HepG2 (cell line): ENCODE data around the gene MIF4GD. TPM values are rescaled to one million over a fixed set of nuclear protein-coding genes. Genes with fewer than 3 reads are reported as not detected.

ENCODE experiments used
- CREB1 ChIP-seq, 2 experiments: fragments of 450-650 bp in 1 of 2; IDR thresholded peaks; 2 replicates each; pipeline ENCODE4 v1.6.1; 2016 to 2017; ENCODE audit warnings: control low read depth in 1 of 2, mild to moderate bottlenecking in 1 of 2, missing compliant biosample characterization in 1 of 2, missing genetic modification characterization in 1 of 2
- HBP1 ChIP-seq: IDR thresholded peaks from 2 replicates; pipeline ENCODE4 v1.6.1; 2016; ENCODE audit warnings: low read depth, control low read depth
- IRX3 ChIP-seq: sonication (generic); formaldehyde crosslinking; IDR thresholded peaks from 2 replicates; pipeline ENCODE4 v1.8.1; 2023; ENCODE audit warnings: mild to moderate bottlenecking, low read depth, missing genetic modification reagents, borderline replicate concordance
- KAT8 ChIP-seq: IDR thresholded peaks from 2 replicates; pipeline ENCODE4 v1.6.1; 2016; ENCODE audit warnings: missing genetic modification reagents, missing compliant biosample characterization
- KDM1A ChIP-seq: IDR thresholded peaks from 2 replicates; pipeline ENCODE4 v1.6.1; 2016; ENCODE audit warnings: missing compliant biosample characterization
- KDM5A ChIP-seq: fragments of 200-600 bp; sonication (generic); IDR thresholded peaks from 2 replicates; pipeline ENCODE4 v1.7.0; 2018; ENCODE audit warnings: antibody characterized with exemption, mild to moderate bottlenecking, low read length, borderline replicate concordance
- KLF15 ChIP-seq: sonication (generic); formaldehyde crosslinking; IDR thresholded peaks from 2 replicates; pipeline ENCODE4 v1.8.1; 2023; ENCODE audit warnings: borderline replicate concordance, mild to moderate bottlenecking, inconsistent platforms, missing genetic modification reagents, mixed read lengths
- KLF9 ChIP-seq: IDR thresholded peaks from 2 replicates; pipeline ENCODE4 v1.6.1; 2016; ENCODE audit warnings: low read depth
- MAFF ChIP-seq: IDR thresholded peaks from 2 replicates; pipeline ENCODE4 v1.6.1; 2011; ENCODE audit warnings: low read depth, low read length, improper control_type of control experiment
- MED8 ChIP-seq: sonication (generic); formaldehyde crosslinking; IDR thresholded peaks from 2 replicates; pipeline ENCODE4 v1.8.1; 2023; ENCODE audit warnings: mild to moderate bottlenecking, missing genetic modification reagents; ENCODE audit not compliant: insufficient replicate concordance
- MXD3 ChIP-seq: IDR thresholded peaks from 2 replicates; pipeline ENCODE4 v1.6.1; 2016; ENCODE audit warnings: mild to moderate bottlenecking, missing biosample characterization, missing genetic modification reagents
- NCOA5 ChIP-seq: sonication (generic); formaldehyde crosslinking; IDR thresholded peaks from 2 replicates; pipeline ENCODE4 v1.4.0; 2020; ENCODE audit warnings: missing genetic modification reagents
- NCOR1 ChIP-seq: fragments of 200-600 bp; sonication (generic); IDR thresholded peaks from 2 replicates; pipeline ENCODE4 v1.7.0; 2017; ENCODE audit warnings: antibody characterized with exemption, low read length, borderline replicate concordance
- PHF8 ChIP-seq: sonication (generic); formaldehyde crosslinking; IDR thresholded peaks from 2 replicates; pipeline ENCODE4 v1.5.0; 2020; ENCODE audit warnings: missing genetic modification reagents
- REXO4 ChIP-seq: sonication (generic); formaldehyde crosslinking; IDR thresholded peaks from 2 replicates; pipeline ENCODE4 v1.8.0; 2022; ENCODE audit warnings: missing genetic modification reagents, mild to moderate bottlenecking, borderline replicate concordance
- RXRA ChIP-seq: sonication (generic); formaldehyde crosslinking; IDR thresholded peaks from 2 replicates; pipeline ENCODE4 v1.5.1; 2020; ENCODE audit warnings: missing genetic modification reagents
- SP140L ChIP-seq: sonication (generic); formaldehyde crosslinking; IDR thresholded peaks from 2 replicates; pipeline ENCODE4 v1.4.0; 2020; ENCODE audit warnings: missing genetic modification reagents, borderline replicate concordance
- SRSF4 ChIP-seq: fragments of 200-400 bp; formaldehyde crosslinking; IDR thresholded peaks from one replicate; pipeline ENCODE4 v1.6.1; 2018; ENCODE audit warnings: mild to moderate bottlenecking, low read depth, low read length, moderate library complexity; ENCODE audit not compliant: poor library complexity, severe bottlenecking
- XRCC5 ChIP-seq: fragments of 200-400 bp; formaldehyde crosslinking; optimal IDR thresholded peaks from 2 replicates; pipeline ENCODE3; 2017; ENCODE audit warnings: mild to moderate bottlenecking, low read length
- ZBTB49 ChIP-seq: sonication (generic); formaldehyde crosslinking; IDR thresholded peaks from 2 replicates; pipeline ENCODE4 v1.4.0; 2020; ENCODE audit warnings: missing genetic modification reagents, borderline replicate concordance
- ZFP62 ChIP-seq: sonication (generic); formaldehyde crosslinking; IDR thresholded peaks from 2 replicates; pipeline ENCODE4 v1.4.0; 2020; ENCODE audit warnings: missing genetic modification reagents
- ZNF180 ChIP-seq: sonication (generic); formaldehyde crosslinking; IDR thresholded peaks from 2 replicates; pipeline ENCODE4 v1.4.0; 2020; ENCODE audit warnings: low read depth, missing genetic modification reagents, borderline replicate concordance
- ZNF256 ChIP-seq: sonication (generic); formaldehyde crosslinking; conservative IDR thresholded peaks from 2 replicates; pipeline ENCODE4 v1.4.0; 2020; ENCODE audit warnings: missing genetic modification reagents
- ZNF33B ChIP-seq: sonication (generic); formaldehyde crosslinking; IDR thresholded peaks from 2 replicates; pipeline ENCODE4 v1.5.1; 2020; ENCODE audit warnings: mild to moderate bottlenecking, missing genetic modification reagents
- ZNF557 ChIP-seq: sonication (generic); formaldehyde crosslinking; IDR thresholded peaks from 2 replicates; pipeline ENCODE4 v1.4.0; 2020; ENCODE audit warnings: missing genetic modification reagents
- ZNF572 ChIP-seq: sonication (generic); formaldehyde crosslinking; IDR thresholded peaks from 2 replicates; pipeline ENCODE4 v1.5.1; 2020; ENCODE audit warnings: mild to moderate bottlenecking, missing genetic modification reagents
- ZNF672 ChIP-seq: sonication (generic); formaldehyde crosslinking; IDR thresholded peaks from 2 replicates; pipeline ENCODE4 v1.8.1; 2022; ENCODE audit warnings: missing genetic modification reagents
- polyA plus RNA-seq, 8 experiments: library from polyadenylated mRNA; depleted of rRNA in 3 of 8; stranded (reverse) in 7 of 8; unstranded in 1 of 8; fragments of >200 nt; fragmentation: Illumina TruSeq in 4 of 8; extraction: Trizol in 4 of 8; gene quantifications; 2 replicates each; pipeline versions ENCODE4 v1.2.1 to v1.2.3, GENCODE V29; 2011 to 2016; ENCODE audit warnings: low read depth in 4 of 8, missing spikeins in 1 of 8, mixed read lengths in 1 of 8; ENCODE audit not compliant: insufficient read depth in 1 of 8
- total RNA-seq, 5 experiments: library from RNA; depleted of rRNA; stranded (reverse); fragments of >200 nt; fragmentation: Illumina TruSeq; extraction: Trizol; gene quantifications; 2 replicates each; pipeline ENCODE4 v1.2.3, GENCODE V29; 2016; ENCODE audit warnings: low read depth in 1 of 5

Gene MIF4GD
- total and polyA plus RNA-seq, 2 of the 13 experiments (the other 11 are each of a cell fraction or from before 2014, with no cell fraction given): 14.0 to 28.0 TPM

- no peak for TF ChIP-seq MAFF
- TF ChIP-seq RXRA (CRISPR knock-in tag): peak; percentile 80; the same call in 1 of the 2 replicates
- TF ChIP-seq ZNF572: no peak
- TF ChIP-seq PHF8 (CRISPR knock-in tag): no peak
- TF ChIP-seq KLF9 (CRISPR knock-in tag): peak; percentile 59; the same call in 1 of the 2 replicates
- no peak for TF ChIP-seq XRCC5
- TF ChIP-seq ZNF256 (CRISPR knock-in tag): no peak
- no peak for TF ChIP-seq CREB1 (IDR thresholded peaks at IDR 0.05)
- TF ChIP-seq CREB1 (CRISPR knock-in tag; IDR thresholded peaks at IDR 0.05): peak; percentile 87
- peak; percentile 86 for TF ChIP-seq KAT8
- no peak for TF ChIP-seq ZNF180 (CRISPR knock-in tag)
- TF ChIP-seq MXD3 (CRISPR knock-in tag): no peak
- peak; percentile 55; the same call in 1 of the 2 replicates for TF ChIP-seq KDM1A (CRISPR knock-in tag)
- no peak for TF ChIP-seq REXO4 (CRISPR knock-in tag)
- TF ChIP-seq NCOR1: peak; percentile 82
- TF ChIP-seq NCOA5 (CRISPR knock-in tag): no peak
- no peak for TF ChIP-seq KDM5A
- TF ChIP-seq ZBTB49 (CRISPR knock-in tag): no peak
- no peak for TF ChIP-seq MED8
- peak; percentile 70; the same call in 1 of the 2 replicates for TF ChIP-seq SP140L
- TF ChIP-seq ZFP62 (CRISPR knock-in tag): no peak
- TF ChIP-seq SRSF4: no peak
- no peak for TF ChIP-seq IRX3 (CRISPR knock-in tag)
- no peak for TF ChIP-seq HBP1 (CRISPR knock-in tag)
- TF ChIP-seq ZNF33B (CRISPR knock-in tag): 0 out of 2 replicates have a peak, but pooled peaks have one; percentile 29
- no peak for TF ChIP-seq ZNF672 (CRISPR knock-in tag)
- peak; percentile 77; the same call in 1 of the 2 replicates for TF ChIP-seq ZNF557 (CRISPR knock-in tag)
- TF ChIP-seq KLF15 (CRISPR knock-in tag): no peak
These were observed 24.4 kb upstream of the MIF4GD start (continued) for GRCh38 chr17:75295201-75296158.
